A549 (cell line): ENCODE measurements around the gene SIPA1L2. TPM values are rescaled to one million over a fixed set of nuclear protein-coding genes. Genes with fewer than 3 reads are reported as not detected.
A peak's percentile ranks its signal among the peaks of the same experiment; 100 is the strongest.

Experiments
- ATAC-seq, 2 experiments: fragments of 200-7000 bp in 1 of 2; fragments of >200 bp in 1 of 2; cut with Nextera tagmentation in 1 of 2; cut with Tn5 transposase in 1 of 2; 3 replicates each; pipeline versions ENCODE4 v1.8.0 to v1.9.1; 2018 to 2020; ENCODE audit warnings: mild to moderate bottlenecking in 1 of 2, moderate library complexity in 1 of 2
- CTCF ChIA-PET: fragments of 300-600 bp; sonication (Branson Sonifier 250); formaldehyde crosslinking; extraction: SDS; loops from one replicate; lab custom pipeline; 2021; ENCODE audit warnings: antibody characterized with exemption, inconsistent platforms; lab: Yijun Ruan, JAX
- POLR2A ChIA-PET: fragments of 350-600 bp; formaldehyde crosslinking; extraction: SDS; loops from one replicate; lab custom pipeline; 2021; ENCODE audit warnings: antibody characterized with exemption, inconsistent platforms; lab: Yijun Ruan, JAX
- DNase-seq, 2 experiments: peaks; one replicate each; pipeline versions ENCODE4 v3.0.0 to v3.0.0-alpha.2; 2011 to 2016; ENCODE audit warnings: low read depth in 1 of 2, low spot score in 1 of 2
- FAIRE-seq: peaks from 2 replicates; lab custom pipeline; 2011; peaks lifted over from hg19 to GRCh38; lab: Jason Lieb, UNC
- H3K27ac ChIP-seq, 2 experiments: fragments of >200 bp; sonication (Bioruptor Twin); formaldehyde crosslinking; 3 replicates each; pipeline ENCODE4 v1.5.1; 2016 to 2017
- H3K4me1 ChIP-seq: fragments of >200 bp; sonication (Bioruptor Twin); formaldehyde crosslinking; 3 replicates; pipeline ENCODE4 v1.6.1; 2016
- H3K4me2 ChIP-seq: fragments of >200 bp; sonication (Bioruptor Twin); formaldehyde crosslinking; 3 replicates; pipeline ENCODE4 v1.6.1; 2016
- H3K4me3 ChIP-seq: fragments of >200 bp; sonication (Bioruptor Twin); formaldehyde crosslinking; 3 replicates; pipeline ENCODE4 v1.5.1; 2016
- H3K9me3 ChIP-seq: fragments of >200 bp; sonication (Bioruptor Twin); formaldehyde crosslinking; 3 replicates; pipeline ENCODE4 v1.6.1; 2016
- BHLHE40 ChIP-seq: IDR thresholded peaks from 2 replicates; pipeline ENCODE4 v1.6.1; 2012; ENCODE audit warnings: low read depth, low read length, inconsistent platforms
- CBX2 ChIP-seq: fragments of 200-600 bp; sonication (generic); IDR thresholded peaks from 2 replicates; pipeline ENCODE4 v1.6.1; 2016; ENCODE audit warnings: low read depth, mild to moderate bottlenecking, borderline replicate concordance
- CEBPB ChIP-seq, 2 experiments: fragments of >200 bp in 1 of 2; sonication (Bioruptor Twin) in 1 of 2; formaldehyde crosslinking in 1 of 2; IDR thresholded peaks; 2 replicates each; pipeline ENCODE4 v1.6.1; 2012 to 2016
- CHD4 ChIP-seq: fragments of 200-600 bp; sonication (generic); IDR thresholded peaks from 2 replicates; pipeline ENCODE4 v1.6.1; 2016; ENCODE audit warnings: antibody characterized with exemption, mild to moderate bottlenecking, borderline replicate concordance
- E2F6 ChIP-seq: IDR thresholded peaks from 2 replicates; pipeline ENCODE4 v1.6.1; 2012; ENCODE audit warnings: low read depth, borderline replicate concordance
- EHMT2 ChIP-seq: fragments of 200-600 bp; sonication (generic); IDR thresholded peaks from 2 replicates; pipeline ENCODE4 v1.6.1; 2016; ENCODE audit warnings: antibody characterized with exemption, low read depth, mild to moderate bottlenecking, moderate library complexity
- FOSB ChIP-seq: fragments of 250-450 bp; sonication (Bioruptor Pico); IDR thresholded peaks from 2 replicates; pipeline ENCODE4 v1.5.0; 2020; ENCODE audit warnings: mild to moderate bottlenecking, moderate library complexity
- FOSL2 ChIP-seq, 2 experiments: fragments of 450-650 bp in 1 of 2; fragments of >200 bp in 1 of 2; sonication (Bioruptor Twin) in 1 of 2; formaldehyde crosslinking; IDR thresholded peaks; 2 replicates each; pipeline versions ENCODE4 v1.5.0 to v1.6.1; 2016 to 2020; ENCODE audit warnings: mild to moderate bottlenecking in 1 of 2, moderate library complexity in 1 of 2
- FOXS1 ChIP-seq: fragments of 250-450 bp; sonication (Bioruptor Pico); IDR thresholded peaks from 2 replicates; pipeline ENCODE4 v1.5.0; 2020; ENCODE audit warnings: mild to moderate bottlenecking, moderate library complexity
- GATA3 ChIP-seq: IDR thresholded peaks from 2 replicates; pipeline ENCODE4 v1.6.1; 2012; ENCODE audit warnings: borderline replicate concordance
- HDAC2 ChIP-seq: fragments of 200-600 bp; sonication (generic); IDR thresholded peaks from 2 replicates; pipeline ENCODE4 v1.6.1; 2016
- HOXB13 ChIP-seq: fragments of 250-450 bp; sonication (Bioruptor Pico); IDR thresholded peaks from 2 replicates; pipeline ENCODE4 v1.5.0; 2020; ENCODE audit warnings: low read depth, mild to moderate bottlenecking, moderate library complexity
- MYC ChIP-seq: IDR thresholded peaks from 2 replicates; pipeline ENCODE4 v1.6.1; 2012; ENCODE audit warnings: mild to moderate bottlenecking, inconsistent platforms, low read length, improper control_type of control experiment, borderline replicate concordance
- NFE2L2 ChIP-seq: fragments of 150-350 bp; conservative IDR thresholded peaks from 2 replicates; pipeline ENCODE4 v1.6.1; 2014; ENCODE audit warnings: low read length
- NPAS2 ChIP-seq: fragments of 250-450 bp; sonication (Bioruptor Pico); IDR thresholded peaks from 2 replicates; pipeline ENCODE4 v1.8.0; 2022; ENCODE audit warnings: mild to moderate bottlenecking, moderate library complexity, borderline replicate concordance
- POLR2A ChIP-seq: IDR thresholded peaks from 2 replicates; pipeline ENCODE4 v1.6.1; 2012; ENCODE audit warnings: mild to moderate bottlenecking, low read length
- RAD21 ChIP-seq, 2 experiments: fragments of >200 bp in 1 of 2; sonication (Bioruptor Twin) in 1 of 2; formaldehyde crosslinking in 1 of 2; IDR thresholded peaks in 1 of 2; conservative IDR thresholded peaks in 1 of 2; 2 replicates in 1 of 2; 3 replicates in 1 of 2; pipeline ENCODE4 v1.6.1; 2012 to 2018; ENCODE audit warnings: inconsistent platforms in 1 of 2
- SMC3 ChIP-seq: fragments of >200 bp; sonication (Bioruptor Twin); formaldehyde crosslinking; IDR thresholded peaks from 3 replicates; pipeline ENCODE4 v1.6.1; 2018; ENCODE audit warnings: inconsistent platforms
- ZC3H11A ChIP-seq: fragments of 450-650 bp; IDR thresholded peaks from 2 replicates; pipeline ENCODE4 v1.6.1; 2014; ENCODE audit warnings: antibody characterized with exemption, mild to moderate bottlenecking
- ZNF302 ChIP-seq: fragments of 250-450 bp; sonication (Bioruptor Pico); IDR thresholded peaks from 2 replicates; pipeline ENCODE4 v1.9.0; 2021; ENCODE audit warnings: inconsistent platforms, mild to moderate bottlenecking, moderate library complexity
- WGBS: methylation state at CpG from one replicate; pipeline ENCODE4 v1.1.6; 2017; ENCODE audit errors: missing lambda C conversion rate; 5-methylcytosine and 5-hydroxymethylcytosine counted together
- polyA plus RNA-seq, 4 experiments: library from polyadenylated mRNA; depleted of rRNA in 3 of 4; stranded (reverse); fragments of >200 nt; fragmentation: RNase III in 1 of 4; extraction: RNeasy Plus Mini Kit Qiagen cat#74134 plus additional on column Dnase treatment in 1 of 4; gene quantifications; 2 replicates in 3 of 4; 3 replicates in 1 of 4; pipeline ENCODE4 v1.2.3, GENCODE V29; 2011 to 2017
- TF ChIP-seq, protein P1 (sequence below): fragments of 450-650 bp; IDR thresholded peaks from 2 replicates; pipeline ENCODE4 v1.6.1; 2014; ENCODE audit warnings: antibody characterized with exemption
- TF ChIP-seq, protein P2 (sequence below): fragments of >200 bp; sonication (Bioruptor Twin); formaldehyde crosslinking; IDR thresholded peaks from 2 replicates; pipeline ENCODE4 v1.6.1; 2016
- TF ChIP-seq, protein P3 (sequence below): fragments of 250-450 bp; sonication (Bioruptor Pico); IDR thresholded peaks from 2 replicates; pipeline ENCODE4 v1.5.0; 2020; ENCODE audit warnings: low read depth, mild to moderate bottlenecking, moderate library complexity

SIPA1L2 gene
- polyA plus RNA-seq, 2 of the 4 experiments (the other 2 are of a cell fraction) = 6.0 to 16.9 TPM

DNA sequence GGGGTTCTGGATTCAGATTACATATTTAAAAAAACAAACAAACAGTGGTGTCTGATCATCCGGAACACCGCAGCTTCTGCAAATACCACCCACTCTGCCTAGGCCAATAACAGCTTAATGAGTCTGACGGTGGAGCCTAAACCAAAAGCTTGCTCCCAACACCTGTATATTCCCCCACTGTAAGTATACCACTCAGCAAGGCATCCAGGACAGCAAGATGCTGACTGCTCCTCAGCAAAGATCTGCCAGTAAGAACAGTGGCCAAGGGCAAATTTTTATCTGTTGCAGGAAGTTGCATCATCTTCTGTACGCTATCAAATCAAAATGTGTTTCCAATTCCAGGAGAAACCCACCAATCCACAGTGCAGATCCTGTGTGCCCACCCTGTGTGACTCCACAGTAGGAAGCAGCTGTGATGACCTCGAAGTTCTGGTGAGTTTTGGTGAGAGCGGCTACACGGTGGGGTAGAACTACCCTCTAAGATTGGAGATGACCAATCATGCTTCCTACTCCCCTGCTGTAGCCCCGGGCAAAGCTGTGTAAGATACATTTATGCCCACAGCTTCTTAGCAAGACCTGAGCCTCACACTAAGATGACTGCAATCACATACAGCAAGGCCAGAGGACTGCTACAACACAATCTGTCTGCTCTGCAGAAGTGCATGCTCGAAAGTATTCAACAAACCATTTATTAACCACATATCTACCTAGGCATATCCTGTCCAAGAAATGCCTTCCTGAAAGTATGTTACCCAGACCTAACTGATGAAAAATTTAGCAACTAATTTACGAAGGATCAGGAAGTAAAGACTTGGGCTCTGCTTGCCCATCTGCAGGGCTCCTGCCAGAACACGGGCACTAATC is 30.5 kb downstream of the SIPA1L2 start:
- WGBS = 80% methylated on average over 9 of the region's 11 CpGs
- FAIRE-seq = no peak
- H3K4me1 ChIP-seq = peaks cover 14% of the 10 kb centered on the region; the same call in 2 of the 3 replicates
- ChIA-PET CTCF (interaction anchor here (0.6 to 2.3 kb wide), 3 partner anchors 28 to 1584 kb away, joined by 3 to 7 read pairs (median 3); no protein-coding TSS in a partner anchor), POLR2A (no interaction called here)
- no peak for TF ChIP-seq HDAC2
- no peak for TF ChIP-seq FOSB (CRISPR knock-in tag)
- TF ChIP-seq CEBPB (IDR thresholded peaks at IDR 0.05) = 0 out of 4 replicates have a peak, but pooled peaks have one; percentile 14 to 15
- H3K27ac ChIP-seq = peak overlapping the region; percentile 32 to 74; a peak in 4 of 6 replicates
- DNase-seq = no peak
- no peak; a peak in 1 of 6 replicates for ATAC-seq
- no peaks in the 10 kb centered on the region for H3K9me3 ChIP-seq
- peak overlapping the region; percentile 1; the same call in 1 of the 3 replicates for H3K4me2 ChIP-seq
- H3K4me3 ChIP-seq = no peak overlapping the region

- CTCF ChIA-PET = interaction anchor here (0.6 to 2.3 kb wide), 3 partner anchors 28 to 1585 kb away, joined by 3 to 7 read pairs (median 3); no protein-coding TSS in a partner anchor
- TF ChIP-seq CBX2 (no peak), HOXB13 (no peak), NPAS2 (CRISPR knock-in tag) (no peak), ZNF302 (CRISPR knock-in tag) (no peak), NFE2L2 (no peak), E2F6 (no peak), CHD4 (no peak), FOSL2 (IDR thresholded peaks at IDR 0.05) (no peak), FOSL2 (CRISPR knock-in tag; IDR thresholded peaks at IDR 0.05) (no peak), POLR2A (no peak), SMC3 (no peak), MYC (no peak)
- TF ChIP-seq, protein P1, sequence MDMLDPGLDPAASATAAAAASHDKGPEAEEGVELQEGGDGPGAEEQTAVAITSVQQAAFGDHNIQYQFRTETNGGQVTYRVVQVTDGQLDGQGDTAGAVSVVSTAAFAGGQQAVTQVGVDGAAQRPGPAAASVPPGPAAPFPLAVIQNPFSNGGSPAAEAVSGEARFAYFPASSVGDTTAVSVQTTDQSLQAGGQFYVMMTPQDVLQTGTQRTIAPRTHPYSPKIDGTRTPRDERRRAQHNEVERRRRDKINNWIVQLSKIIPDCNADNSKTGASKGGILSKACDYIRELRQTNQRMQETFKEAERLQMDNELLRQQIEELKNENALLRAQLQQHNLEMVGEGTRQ = no peak
- TF ChIP-seq, protein P2, sequence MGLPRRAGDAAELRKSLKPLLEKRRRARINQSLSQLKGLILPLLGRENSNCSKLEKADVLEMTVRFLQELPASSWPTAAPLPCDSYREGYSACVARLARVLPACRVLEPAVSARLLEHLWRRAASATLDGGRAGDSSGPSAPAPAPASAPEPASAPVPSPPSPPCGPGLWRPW = no peak
- TF ChIP-seq, protein P3, sequence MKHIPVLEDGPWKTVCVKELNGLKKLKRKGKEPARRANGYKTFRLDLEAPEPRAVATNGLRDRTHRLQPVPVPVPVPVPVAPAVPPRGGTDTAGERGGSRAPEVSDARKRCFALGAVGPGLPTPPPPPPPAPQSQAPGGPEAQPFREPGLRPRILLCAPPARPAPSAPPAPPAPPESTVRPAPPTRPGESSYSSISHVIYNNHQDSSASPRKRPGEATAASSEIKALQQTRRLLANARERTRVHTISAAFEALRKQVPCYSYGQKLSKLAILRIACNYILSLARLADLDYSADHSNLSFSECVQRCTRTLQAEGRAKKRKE (CRISPR knock-in tag) = no peak
- WGBS = 87% methylated on average over 4 of the region's 4 CpGs
- POLR2A ChIA-PET = no interaction called here
- H3K4me1 ChIP-seq = peaks cover 14% of the 10 kb centered on the region; the same call in 2 of the 3 replicates
- H3K4me2 ChIP-seq = peak overlapping the region; percentile 1; the same call in 1 of the 3 replicates
- H3K27ac ChIP-seq = peak overlapping the region in 1 of 2 experiments; percentile 74; a peak in 3 of 6 replicates
- FAIRE-seq = no peak
- no peak overlapping the region for H3K4me3 ChIP-seq
- DNase-seq = no peak
- no peaks in the 10 kb centered on the region for H3K9me3 ChIP-seq
- ATAC-seq = no peak
Measured at GRCh38 chr1:232598837-232599177, 31.1 kb downstream of the SIPA1L2 start.

- H3K4me2 ChIP-seq = no peak overlapping the region
- no peak for FAIRE-seq
- H3K27ac ChIP-seq = no peak overlapping the region
- no peak overlapping the region for H3K4me3 ChIP-seq
- CTCF ChIA-PET = interaction anchor here (2.3 kb wide), 1 partner anchor 29 kb away, joined by 7 read pairs; no protein-coding TSS in a partner anchor
- WGBS = 95% methylated on average over 3 of the region's 3 CpGs
- no peaks in the 10 kb centered on the region for H3K9me3 ChIP-seq
- peaks cover 14% of the 10 kb centered on the region; the same call in 2 of the 3 replicates for H3K4me1 ChIP-seq
- TF ChIP-seq FOXS1 (no peak), ZC3H11A (no peak), BHLHE40 (no peak), GATA3 (no peak), RAD21 (conservative IDR thresholded peaks at IDR 0.05 in 1 of 2, IDR thresholded peaks at IDR 0.05 in 1 of 2) (no peak), EHMT2 (no peak)
- ATAC-seq = no peak
- no peak for DNase-seq
- POLR2A ChIA-PET = no interaction called here
Measured at GRCh38 chr1:232598133-232598532, 31.8 kb downstream of the SIPA1L2 start.
